Transverse colon (tissue), 4 donors: ENCODE measurements around the gene ALOX15B. TPM values are rescaled to one million over a fixed set of nuclear protein-coding genes. Genes with fewer than 3 reads are reported as not detected.

Experiments
- DNase-seq: peaks from one replicate; pipeline ENCODE4 v3.0.0-alpha.2; 2019
- H3K27ac ChIP-seq, 4 donors: fragments of 200-600 bp; sonication (generic); 2 replicates each; pipeline ENCODE4 v1.5.1; 2016 to 2018; ENCODE audit warnings: inconsistent platforms in 4 of 4
- H3K27me3 ChIP-seq: fragments of 200-600 bp; sonication (generic); 2 replicates; pipeline ENCODE4 v1.5.1; 2017; ENCODE audit warnings: inconsistent platforms
- H3K36me3 ChIP-seq, 4 donors: fragments of 200-600 bp; sonication (generic); 2 replicates each; pipeline ENCODE4 v1.5.1; 2017 to 2019; ENCODE audit warnings: inconsistent platforms in 4 of 4
- H3K4me1 ChIP-seq, 4 donors: fragments of 200-600 bp; sonication (generic); 2 replicates each; pipeline ENCODE4 v1.5.1; 2017 to 2020; ENCODE audit warnings: inconsistent platforms in 4 of 4
- H3K4me3 ChIP-seq, 4 donors: fragments of 200-600 bp; sonication (generic); 1 replicate in 1 of 4; 2 replicates in 3 of 4; pipeline versions ENCODE4 v1.5.1 to v1.6.1; 2017 to 2019; ENCODE audit warnings: inconsistent platforms in 4 of 4
- H3K9me3 ChIP-seq, 2 donors: fragments of 200-600 bp; sonication (generic); 2 replicates each; pipeline ENCODE4 v1.5.1; 2017 to 2019; ENCODE audit warnings: inconsistent platforms in 2 of 2
- CTCF ChIP-seq, 5 experiments: fragments of 200-600 bp in 3 of 5; fragments of 450-650 bp in 2 of 5; sonication (generic) in 3 of 5; IDR thresholded peaks; 1 replicate in 2 of 5; 2 replicates in 3 of 5; pipeline ENCODE4 v1.5.1; 2016 to 2017; ENCODE audit warnings: antibody characterized with exemption in 5 of 5, inconsistent platforms in 3 of 5, mild to moderate bottlenecking in 2 of 5, moderate library complexity in 1 of 5
- EP300 ChIP-seq: sonication (generic); formaldehyde crosslinking; IDR thresholded peaks from one replicate; pipeline ENCODE4 v1.6.1; 2017; ENCODE audit warnings: antibody characterized with exemption, low read depth
- POLR2A ChIP-seq: fragments of 450-650 bp; IDR thresholded peaks from one replicate; pipeline ENCODE4 v1.6.1; 2016; ENCODE audit warnings: antibody characterized with exemption, mild to moderate bottlenecking, moderate library complexity
- POLR2AphosphoS5 ChIP-seq, 3 donors: sonication (generic); formaldehyde crosslinking; IDR thresholded peaks; one replicate each; pipeline ENCODE4 v1.6.1; 2016; ENCODE audit warnings: antibody characterized with exemption in 3 of 3
- WGBS, 2 donors: methylation state at CpG; one replicate each; pipeline ENCODE4 v1.1.5; 2018; ENCODE audit warnings: low coverage in 1 of 2; 5-methylcytosine and 5-hydroxymethylcytosine counted together
- in situ Hi-C, 4 donors: fragments of 200-750 bp; cut with MboI; loops; one replicate each; pipeline versions ENCODE4 v1.15.0 to v1.15.1; 2017; ENCODE audit warnings: low sequenced_read_pairs in 3 of 4, low pct_ligation_motif_present in 1 of 4, low pct_unique_long_range_greater_than_20kb in 1 of 4
- intact Hi-C: fragments of 100-400 bp; cut with DNase I; formaldehyde crosslinking; loops from one replicate; pipeline ENCODE4 v1.15.1; 2023; ENCODE audit warnings: low total_unique reads
- total RNA-seq, 4 donors: library from RNA; depleted of rRNA; stranded (reverse); fragments of >200 nt; gene quantifications; one replicate each; pipeline ENCODE4 v1.1.0, GENCODE V29; 2016

Gene ALOX15B
- total RNA-seq, 4 donors from 2014 or later = 3.3 to 44.4 (median 5.4) TPM

- Histone ChIP-seq H3K27me3 (peaks cover 38% of the 10 kb centered on the region), H3K27ac (no peak overlapping the region), H3K9me3 (no peaks in the 10 kb centered on the region), H3K36me3 (no peaks in the 10 kb centered on the region), H3K4me1 (no peaks in the 10 kb centered on the region), H3K4me3 (no peak overlapping the region)
- 80% methylated on average over 6 of the region's 6 CpGs; no CpG with 5 or more reads in 1 of the 2 donors for whole genome bisulfite sequencing, 2 donors
- intact Hi-C loops = no loop called here
- in situ Hi-C loops = no loop called here
- TF ChIP-seq EP300 (no peak), POLR2AphosphoS5 (IDR thresholded peaks at IDR 0.05) (no peak), POLR2A (no peak), CTCF (IDR thresholded peaks at IDR 0.05) (no peak)
- DNase-seq = no peak
Observed at GRCh38 chr17:8031261-8031661, 7.6 kb upstream of the ALOX15B start.

- no peak for TF ChIP-seq POLR2A
- TF ChIP-seq POLR2AphosphoS5 (IDR thresholded peaks at IDR 0.05) = no peak
- TF ChIP-seq CTCF (IDR thresholded peaks at IDR 0.05) = no peak
- no peak for TF ChIP-seq EP300
- Histone ChIP-seq H3K4me1 (no peaks in the 10 kb centered on the region), H3K27ac (no peak overlapping the region), H3K36me3 (no peaks in the 10 kb centered on the region), H3K9me3 (no peaks in the 10 kb centered on the region), H3K4me3 (no peak overlapping the region), H3K27me3 (peaks cover 38% of the 10 kb centered on the region)
- intact Hi-C loops = no loop called here
- WGBS, 2 donors = 96% methylated on average over 1 of the region's 1 CpG; no CpG with 5 or more reads in 1 of the 2 donors
- no peak for DNase-seq
- in situ Hi-C loops = no loop called here
Observed at GRCh38 chr17:8031950-8032349, 6.9 kb upstream of the ALOX15B start.

GRCh38 chr17:8032442-8032841 lies 6.4 kb upstream of the ALOX15B start:
- 41 to 91% methylated on average over 2 of the region's 2 CpGs for WGBS, 2 donors
- TF ChIP-seq EP300 (no peak), POLR2A (no peak), CTCF (IDR thresholded peaks at IDR 0.05) (no peak), POLR2AphosphoS5 (IDR thresholded peaks at IDR 0.05) (no peak)
- intact Hi-C loops = no loop called here

GRCh38 chr17:8039611-8040168 lies 831 bp downstream of the ALOX15B start:
- intact Hi-C loops (no loop called here), in situ Hi-C loops (loop anchor here in 1 of 4 donors (5.0 kb wide), 1 partner anchor 127 kb away; no protein-coding TSS in a partner anchor)
- Histone ChIP-seq H3K4me1 (peaks cover 0 to 12% (median 10%) of the 10 kb centered on the region in 4 donors), H3K27me3 (peaks cover 26% of the 10 kb centered on the region), H3K36me3 (no peaks in the 10 kb centered on the region), H3K9me3 (no peaks in the 10 kb centered on the region), H3K27ac (no peak overlapping the region), H3K4me3 (peak overlapping the region in 2 of 4 donors; percentile 10 to 40)
- no peak for DNase-seq
- TF ChIP-seq CTCF (IDR thresholded peaks at IDR 0.05) (no peak), EP300 (no peak), POLR2A (no peak), POLR2AphosphoS5 (IDR thresholded peaks at IDR 0.05) (no peak)
- 72% methylated on average over 11 of the region's 11 CpGs; no CpG with 5 or more reads in 1 of the 2 donors for WGBS, 2 donors

More at GRCh38 chr17:8032442-8032841, 6.4 kb upstream of the ALOX15B start:
- Histone ChIP-seq H3K9me3 (no peaks in the 10 kb centered on the region), H3K27me3 (peaks cover 37% of the 10 kb centered on the region), H3K4me1 (no peaks in the 10 kb centered on the region), H3K27ac (no peak overlapping the region), H3K4me3 (no peak overlapping the region), H3K36me3 (no peaks in the 10 kb centered on the region)
- no peak for DNase-seq
- in situ Hi-C loops = no loop called here
